GF-D8 (cell line): ENCODE results near the gene SENP8.
"Not testable (repeated sequence)": the region's sequence is repeated elsewhere in the genome, so short reads cannot be mapped to it uniquely, and the experiment has no call there.

ENCODE experiments used
- DNase-seq: peaks from one replicate; lab custom pipeline; 2025; lab: John Stamatoyannopoulos, UW

The SENP8 gene

GRCh38 chr15:72118017-72118978 lies at the start of gene SENP8, which contains the start of gene MYO9A:
Gene SENP8 (plus strand): TSS chr15:72118403. CDS start chr15:72139624, 21,221 bp downstream.
Gene MYO9A (minus strand): TSS chr15:72118150. CDS start chr15:72046563, 71,587 bp downstream.
- DNase-seq = peak; percentile 93

GRCh38 chr15:72068856-72069255 lies 49.3 kb upstream of the SENP8 start:
- no peak for DNase-seq

- no peak for DNase-seq
Observed at GRCh38 chr15:72070817-72071447, 47.3 kb upstream of the SENP8 start.

GRCh38 chr15:72071448-72071825 lies 46.8 kb upstream of the SENP8 start:
- DNase-seq = not testable (repeated sequence)

GRCh38 chr15:72074335-72075060 lies 43.7 kb upstream of the SENP8 start:
- no peak for DNase-seq

GRCh38 chr15:72077950-72078349 lies 40.3 kb upstream of the SENP8 start:
- no peak for DNase-seq

GRCh38 chr15:72078887-72079286 lies 39.3 kb upstream of the SENP8 start:
- no peak for DNase-seq

GRCh38 chr15:72082176-72082575 lies 36.0 kb upstream of the SENP8 start:
- no peak for DNase-seq

GRCh38 chr15:72086010-72086697 lies 32.0 kb upstream of the SENP8 start:
- no peak for DNase-seq

- DNase-seq = no peak
Observed at GRCh38 chr15:72086920-72087648, 31.1 kb upstream of the SENP8 start.

- no peak for DNase-seq
Observed at GRCh38 chr15:72092006-72092405, 26.2 kb upstream of the SENP8 start.

GRCh38 chr15:72092691-72093090 lies 25.5 kb upstream of the SENP8 start:
- no peak for DNase-seq

GRCh38 chr15:72096796-72097195 lies 21.4 kb upstream of the SENP8 start:
- no peak for DNase-seq

- no peak for DNase-seq
Observed at GRCh38 chr15:72098040-72098439, 20.2 kb upstream of the SENP8 start.

GRCh38 chr15:72099155-72099554 lies 19.0 kb upstream of the SENP8 start:
- DNase-seq = no peak

- not testable (repeated sequence) for DNase-seq
Observed at GRCh38 chr15:72100551-72100950, 17.7 kb upstream of the SENP8 start.

GRCh38 chr15:72105111-72105510 lies 13.1 kb upstream of the SENP8 start:
- DNase-seq = no peak

- no peak for DNase-seq
Observed at GRCh38 chr15:72106068-72106467, 12.1 kb upstream of the SENP8 start.

GRCh38 chr15:72110355-72110754 lies 7.8 kb upstream of the SENP8 start:
- DNase-seq = no peak

- DNase-seq = no peak
Observed at GRCh38 chr15:72112116-72112515, 6.1 kb upstream of the SENP8 start.

GRCh38 chr15:72112805-72113204 lies 5.4 kb upstream of the SENP8 start:
- no peak for DNase-seq
